ENCODE measurements around the gene EPN2.

EPN2 gene

DNA sequence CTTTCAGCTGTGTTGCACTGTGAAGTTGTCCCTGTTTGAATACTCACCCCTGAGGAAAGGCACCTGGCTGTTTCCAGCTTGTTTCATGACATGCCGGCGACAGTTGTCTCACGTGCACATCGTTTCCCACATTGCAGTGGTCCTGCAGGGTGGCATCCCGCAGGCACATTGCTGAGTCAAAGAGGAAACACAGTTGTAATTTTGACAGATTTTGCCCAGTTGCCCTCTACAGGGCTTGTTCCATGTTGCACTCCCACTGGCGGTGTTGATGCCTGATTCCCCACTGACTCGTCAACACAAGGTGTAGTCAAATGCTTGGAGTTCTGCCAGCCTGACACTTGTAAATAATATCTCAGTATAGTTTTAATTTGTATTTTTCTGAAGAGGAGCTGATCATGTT lies 23.8 kb downstream of the EPN2 start:
- Histone ChIP-seq H3K36me3 (no peaks in the 10 kb centered on the region), H3K27me3 (no peaks in the 10 kb centered on the region), H3K4me3 (ENCODE audit: low read depth, low read length) (no peak overlapping the region), H3K9me3 (no peaks in the 10 kb centered on the region), H3K4me1 (no peaks in the 10 kb centered on the region)
- no peak for DNase-seq
- TF ChIP-seq, protein P1, sequence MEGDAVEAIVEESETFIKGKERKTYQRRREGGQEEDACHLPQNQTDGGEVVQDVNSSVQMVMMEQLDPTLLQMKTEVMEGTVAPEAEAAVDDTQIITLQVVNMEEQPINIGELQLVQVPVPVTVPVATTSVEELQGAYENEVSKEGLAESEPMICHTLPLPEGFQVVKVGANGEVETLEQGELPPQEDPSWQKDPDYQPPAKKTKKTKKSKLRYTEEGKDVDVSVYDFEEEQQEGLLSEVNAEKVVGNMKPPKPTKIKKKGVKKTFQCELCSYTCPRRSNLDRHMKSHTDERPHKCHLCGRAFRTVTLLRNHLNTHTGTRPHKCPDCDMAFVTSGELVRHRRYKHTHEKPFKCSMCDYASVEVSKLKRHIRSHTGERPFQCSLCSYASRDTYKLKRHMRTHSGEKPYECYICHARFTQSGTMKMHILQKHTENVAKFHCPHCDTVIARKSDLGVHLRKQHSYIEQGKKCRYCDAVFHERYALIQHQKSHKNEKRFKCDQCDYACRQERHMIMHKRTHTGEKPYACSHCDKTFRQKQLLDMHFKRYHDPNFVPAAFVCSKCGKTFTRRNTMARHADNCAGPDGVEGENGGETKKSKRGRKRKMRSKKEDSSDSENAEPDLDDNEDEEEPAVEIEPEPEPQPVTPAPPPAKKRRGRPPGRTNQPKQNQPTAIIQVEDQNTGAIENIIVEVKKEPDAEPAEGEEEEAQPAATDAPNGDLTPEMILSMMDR (IDR thresholded peaks at IDR 0.05; ENCODE audit: low read depth, low read length) = 0 out of 2 replicates have a peak, but pooled peaks have one; percentile 10

DNA sequence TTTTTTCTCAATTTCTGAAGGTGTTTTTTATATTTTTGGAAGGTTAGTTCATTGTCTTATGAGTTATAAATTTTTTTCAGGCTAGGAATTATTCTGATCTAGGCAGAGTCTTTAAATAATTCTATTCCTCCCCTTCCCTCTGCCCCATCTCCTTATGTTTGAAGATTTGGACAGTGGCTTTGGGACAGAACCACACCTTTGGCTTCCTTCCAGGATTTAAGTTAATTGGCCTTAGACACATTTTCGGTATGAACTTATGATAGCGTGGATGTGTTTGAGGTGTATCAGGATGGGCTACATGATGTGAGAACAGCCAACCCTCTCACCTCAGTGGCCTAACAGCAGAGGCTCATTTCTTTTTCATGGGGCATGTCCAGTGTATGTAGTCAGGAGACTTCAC lies 24.3 kb downstream of the EPN2 start:
- no peaks in the 10 kb centered on the region for H3K9me3 ChIP-seq
- H3K36me3 ChIP-seq = no peaks in the 10 kb centered on the region
- no peaks in the 10 kb centered on the region for H3K4me1 ChIP-seq
- H3K4me3 ChIP-seq (ENCODE audit: low read depth, low read length) = no peak overlapping the region
- TF ChIP-seq, protein P1 (IDR thresholded peaks at IDR 0.05; ENCODE audit: low read depth, low read length) = no peak
- no peaks in the 10 kb centered on the region for H3K27me3 ChIP-seq
- DNase-seq = no peak

DNA sequence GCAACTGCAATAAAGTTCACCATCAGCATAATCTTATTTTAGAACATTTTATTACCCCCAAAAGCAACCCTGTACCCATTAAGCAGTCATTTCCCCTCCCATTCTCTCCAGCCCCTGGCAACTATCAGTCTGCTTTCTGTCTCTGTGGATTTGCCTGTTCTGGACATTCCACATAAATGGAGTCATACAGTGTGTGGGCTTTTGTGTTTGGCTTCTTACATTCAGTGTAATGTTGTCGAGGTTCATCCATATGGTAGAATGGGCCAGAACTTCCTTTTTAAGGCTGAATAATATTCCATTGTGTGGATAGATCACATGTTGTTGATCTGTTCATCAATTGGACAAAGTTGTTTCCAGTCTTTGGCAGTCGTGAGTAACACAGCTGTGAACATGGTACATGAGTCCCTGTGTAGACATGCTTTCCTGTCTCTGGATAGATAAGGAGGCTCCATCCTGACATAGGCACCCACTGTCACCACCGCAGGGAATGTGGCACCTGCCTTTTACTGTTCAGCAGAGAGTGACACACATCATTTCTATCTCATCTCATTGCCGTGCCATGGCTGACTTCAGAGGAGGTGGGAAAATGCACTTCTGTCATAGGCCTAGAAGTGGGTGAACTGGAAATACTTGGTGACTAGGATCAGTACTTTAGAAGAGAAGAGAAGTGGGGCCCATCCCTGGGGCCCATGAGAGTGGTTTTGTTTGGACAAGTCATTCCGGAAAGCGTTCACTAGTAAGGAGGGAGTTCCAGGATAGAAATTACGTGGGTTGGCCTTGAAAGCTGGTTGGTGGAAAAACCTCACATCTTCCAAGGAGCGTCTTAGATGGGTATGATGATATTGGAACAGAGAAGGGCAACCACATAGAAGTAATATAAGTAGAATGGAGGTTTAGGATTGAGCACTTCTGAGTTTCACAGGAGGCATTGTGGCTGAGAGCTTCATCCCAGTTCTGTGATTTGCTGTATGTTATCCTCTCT lies 25.8 kb downstream of the EPN2 start:
- Histone ChIP-seq H3K4me3 (ENCODE audit: low read depth, low read length) (no peak overlapping the region), H3K27me3 (no peaks in the 10 kb centered on the region), H3K4me1 (no peaks in the 10 kb centered on the region), H3K9me3 (no peaks in the 10 kb centered on the region), H3K36me3 (no peaks in the 10 kb centered on the region)
- TF ChIP-seq, protein P1 (IDR thresholded peaks at IDR 0.05; ENCODE audit: low read depth, low read length) = no peak
- DNase-seq = no peak

DNA sequence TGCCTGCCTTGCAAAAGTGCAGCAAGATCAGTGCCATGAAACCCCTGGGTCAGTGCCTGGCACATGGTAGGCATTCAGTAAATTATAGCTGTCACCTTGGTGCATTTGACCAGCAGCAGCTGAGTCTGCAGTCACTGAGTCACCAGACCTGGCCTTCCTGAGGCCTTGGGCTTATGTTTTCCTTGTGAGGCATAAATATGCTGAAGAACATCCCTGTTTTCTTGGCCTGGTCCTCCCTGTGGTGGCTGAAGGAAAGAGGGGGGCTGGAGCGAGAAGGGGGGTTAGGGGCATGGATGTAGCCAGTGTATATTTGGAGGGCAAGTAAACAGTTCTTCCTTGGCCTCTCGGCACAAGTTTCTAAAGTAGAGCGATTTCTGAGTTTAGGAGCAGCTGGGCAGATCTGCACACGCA lies 26.5 kb downstream of the EPN2 start:
- TF ChIP-seq, protein P1 (IDR thresholded peaks at IDR 0.05; ENCODE audit: low read depth, low read length) = no peak
- DNase-seq = no peak

DNA sequence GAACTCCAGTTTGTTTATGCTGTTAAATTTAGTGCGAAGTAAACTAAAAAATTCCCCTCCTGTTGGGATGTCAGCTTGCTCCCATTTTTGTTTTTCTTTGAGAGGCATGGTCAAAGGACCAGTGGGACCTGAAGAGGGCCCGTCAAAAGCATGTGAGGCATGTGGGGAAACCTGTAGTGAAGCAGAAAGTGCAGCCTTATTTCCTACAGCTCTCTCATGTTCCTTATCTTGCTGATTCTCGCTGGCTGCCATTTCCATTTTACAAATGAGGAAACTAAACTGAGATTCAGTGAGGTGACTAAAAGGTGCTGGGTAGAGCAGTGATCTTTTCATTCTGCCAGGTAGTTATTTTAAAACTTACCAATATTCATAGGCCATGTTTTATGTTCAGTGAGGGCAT lies 27.1 kb downstream of the EPN2 start:
- Histone ChIP-seq H3K36me3 (no peaks in the 10 kb centered on the region), H3K4me1 (no peaks in the 10 kb centered on the region), H3K9me3 (no peaks in the 10 kb centered on the region), H3K27me3 (no peaks in the 10 kb centered on the region), H3K4me3 (ENCODE audit: low read depth, low read length) (no peak overlapping the region)
- TF ChIP-seq, protein P1 (IDR thresholded peaks at IDR 0.05; ENCODE audit: low read depth, low read length) = no peak
- no peak for DNase-seq

More for the DNA sequence above, 26.5 kb downstream of the EPN2 start:
- H3K9me3 ChIP-seq = no peaks in the 10 kb centered on the region
- H3K4me3 ChIP-seq (ENCODE audit: low read depth, low read length) = no peak overlapping the region
- H3K27me3 ChIP-seq = no peaks in the 10 kb centered on the region
- H3K4me1 ChIP-seq = no peaks in the 10 kb centered on the region
- no peaks in the 10 kb centered on the region for H3K36me3 ChIP-seq

DNA sequence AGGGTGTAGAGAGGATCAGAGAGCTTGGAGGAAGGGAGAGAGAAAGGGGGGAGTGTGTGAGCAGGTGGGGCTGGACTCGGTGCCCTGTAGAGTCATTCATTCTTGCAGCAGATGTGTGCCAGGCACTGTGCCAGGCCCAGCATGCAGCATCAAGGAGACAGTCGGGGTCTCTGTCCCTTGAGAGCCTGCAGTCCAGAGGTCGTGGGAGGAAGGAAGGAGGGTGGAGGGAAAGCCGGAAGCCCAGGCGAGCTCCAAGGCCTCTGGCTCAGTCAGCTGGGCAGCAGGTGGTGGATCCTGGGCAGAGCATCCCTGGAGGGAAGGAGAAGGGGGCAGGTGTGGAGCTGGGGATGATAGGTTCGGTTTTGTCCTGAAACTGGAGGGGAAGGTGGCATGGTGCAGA lies 27.5 kb downstream of the EPN2 start:
- Histone ChIP-seq H3K4me1 (no peaks in the 10 kb centered on the region), H3K4me3 (ENCODE audit: low read depth, low read length) (no peak overlapping the region), H3K36me3 (no peaks in the 10 kb centered on the region), H3K27me3 (no peaks in the 10 kb centered on the region), H3K9me3 (no peaks in the 10 kb centered on the region)
- no peak for DNase-seq
- TF ChIP-seq, protein P1 (IDR thresholded peaks at IDR 0.05; ENCODE audit: low read depth, low read length) = no peak

All from BE2C (cell line).